Suprapubic skin (tissue), 4 donors: ENCODE measurements around the gene TSSK2.

Experiments
- POLR2A ChIP-seq, 2 donors: fragments of 450-650 bp; IDR thresholded peaks; one replicate each; pipeline ENCODE4 v1.6.1; 2017; ENCODE audit warnings: antibody characterized with exemption in 2 of 2, mild to moderate bottlenecking in 2 of 2, moderate library complexity in 2 of 2
- POLR2AphosphoS5 ChIP-seq, 3 donors: sonication (generic); formaldehyde crosslinking; IDR thresholded peaks; one replicate each; pipeline ENCODE4 v1.6.1; 2017; ENCODE audit warnings: antibody characterized with exemption in 3 of 3
- TF ChIP-seq, protein P1 (sequence below), 2 donors: fragments of 200-600 bp in 1 of 2; fragments of 450-650 bp in 1 of 2; sonication (generic) in 1 of 2; IDR thresholded peaks; one replicate each; pipeline ENCODE4 v1.5.1; 2016 to 2019; ENCODE audit warnings: antibody characterized with exemption in 2 of 2, mild to moderate bottlenecking in 1 of 2, moderate library complexity in 1 of 2

DNA sequence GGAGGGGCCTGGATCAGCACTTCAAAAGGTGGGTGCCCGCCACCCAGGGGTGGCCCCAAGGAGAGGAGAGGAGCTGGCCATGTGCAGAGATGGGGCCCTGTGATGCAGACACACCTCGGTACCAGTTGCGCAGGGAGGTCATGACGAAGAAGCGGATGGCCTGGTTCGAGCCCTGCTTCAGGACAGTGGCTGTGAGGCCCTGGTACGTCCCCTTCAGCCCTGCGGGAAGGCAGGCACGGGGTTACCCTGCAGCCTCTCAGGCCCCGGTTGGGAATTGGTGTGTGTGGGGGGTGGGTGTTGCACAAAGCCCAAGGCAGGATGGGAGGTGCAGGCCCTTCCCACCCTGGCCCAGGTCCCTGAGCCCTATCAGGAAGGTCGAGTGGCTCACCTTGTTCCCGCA, 45.6 kb downstream of the TSSK2 start:
- TF ChIP-seq POLR2A (IDR thresholded peaks at IDR 0.05) (no peak), POLR2AphosphoS5 (IDR thresholded peaks at IDR 0.05) (no peak)
- TF ChIP-seq, protein P1, sequence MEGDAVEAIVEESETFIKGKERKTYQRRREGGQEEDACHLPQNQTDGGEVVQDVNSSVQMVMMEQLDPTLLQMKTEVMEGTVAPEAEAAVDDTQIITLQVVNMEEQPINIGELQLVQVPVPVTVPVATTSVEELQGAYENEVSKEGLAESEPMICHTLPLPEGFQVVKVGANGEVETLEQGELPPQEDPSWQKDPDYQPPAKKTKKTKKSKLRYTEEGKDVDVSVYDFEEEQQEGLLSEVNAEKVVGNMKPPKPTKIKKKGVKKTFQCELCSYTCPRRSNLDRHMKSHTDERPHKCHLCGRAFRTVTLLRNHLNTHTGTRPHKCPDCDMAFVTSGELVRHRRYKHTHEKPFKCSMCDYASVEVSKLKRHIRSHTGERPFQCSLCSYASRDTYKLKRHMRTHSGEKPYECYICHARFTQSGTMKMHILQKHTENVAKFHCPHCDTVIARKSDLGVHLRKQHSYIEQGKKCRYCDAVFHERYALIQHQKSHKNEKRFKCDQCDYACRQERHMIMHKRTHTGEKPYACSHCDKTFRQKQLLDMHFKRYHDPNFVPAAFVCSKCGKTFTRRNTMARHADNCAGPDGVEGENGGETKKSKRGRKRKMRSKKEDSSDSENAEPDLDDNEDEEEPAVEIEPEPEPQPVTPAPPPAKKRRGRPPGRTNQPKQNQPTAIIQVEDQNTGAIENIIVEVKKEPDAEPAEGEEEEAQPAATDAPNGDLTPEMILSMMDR (IDR thresholded peaks at IDR 0.05), result no peak
